GM12878 (cell line): ENCODE results near the gene RETNLB. TPM values are rescaled to one million over a fixed set of nuclear protein-coding genes. Genes with fewer than 3 reads are reported as not detected.

Source experiments
- ATAC-seq: fragments of 200-7000 bp; cut with Tn5 transposase; 3 replicates; pipeline ENCODE4 v1.9.1; 2020; ENCODE audit warnings: mild to moderate bottlenecking, moderate library complexity
- BruUV-seq: library from RNA; stranded (reverse); fragments of 400-500 nt; replicated peaks from 2 replicates; lab custom pipeline; 2021; lab: Mats Ljungman, UMichigan
- CTCF ChIA-PET: fragments of 300-600 bp; sonication (Branson Sonifier 250); formaldehyde crosslinking; extraction: SDS; loops from one replicate; lab custom pipeline; 2021; ENCODE audit warnings: inconsistent platforms; lab: Yijun Ruan, JAX
- POLR2A ChIA-PET: fragments of 350-600 bp; formaldehyde crosslinking; extraction: SDS; loops from one replicate; lab custom pipeline; 2021; ENCODE audit warnings: inconsistent platforms; lab: Charles Lee
- RAD21 ChIA-PET: fragments of 300-600 bp; sonication (Branson Sonifier 250); formaldehyde crosslinking; loops from one replicate; lab custom pipeline; 2023; ENCODE audit warnings: antibody characterized with exemption; ENCODE audit not compliant: unreplicated experiment; lab: Charles Lee
- SMC1A ChIA-PET: fragments of 300-600 bp; sonication (Branson Sonifier 250); formaldehyde crosslinking; loops from one replicate; lab custom pipeline; 2023; ENCODE audit not compliant: unreplicated experiment, uncharacterized antibody; lab: Charles Lee
- DNase-seq: peaks from one replicate; pipeline ENCODE4 v3.0.0-alpha.2; 2011; ENCODE audit warnings: low read depth, low spot score
- FAIRE-seq: peaks from 3 replicates; lab custom pipeline; 2011; peaks lifted over from hg19 to GRCh38; lab: Jason Lieb, UNC
- H2AFZ ChIP-seq: 2 replicates; pipeline ENCODE4 v1.6.0; 2011; ENCODE audit warnings: low read depth, low read length, control low read depth; ENCODE audit not compliant: control insufficient read depth
- H3K27ac ChIP-seq: 2 replicates; pipeline ENCODE4 v1.5.1; 2011; ENCODE audit warnings: control low read depth; ENCODE audit not compliant: control insufficient read depth, insufficient read depth
- H3K27me3 ChIP-seq, 2 experiments: replicated peaks in 1 of 2; 2 replicates each; pipeline versions ENCODE4 v1.6.0 to v1.6.1; 2011; ENCODE audit warnings: low read length in 1 of 2; ENCODE audit not compliant: control insufficient read depth in 2 of 2, insufficient read depth in 2 of 2
- H3K36me3 ChIP-seq, 2 experiments: 2 replicates each; pipeline ENCODE4 v1.5.1; 2011; ENCODE audit warnings: low read length in 1 of 2; ENCODE audit not compliant: control insufficient read depth in 2 of 2, insufficient read depth in 2 of 2
- H3K4me1 ChIP-seq: 2 replicates; pipeline ENCODE4 v1.6.1; 2011; ENCODE audit warnings: mild to moderate bottlenecking, low read length, moderate library complexity, mixed read lengths; ENCODE audit not compliant: control insufficient read depth, insufficient read depth
- H3K4me2 ChIP-seq: 2 replicates; pipeline ENCODE4 v1.6.0; 2011; ENCODE audit warnings: control low read depth; ENCODE audit not compliant: control insufficient read depth, insufficient read depth
- H3K4me3 ChIP-seq: fragments of 200-600 bp; sonication (generic); 2 replicates; pipeline ENCODE4 v1.5.1; 2016
- H3K79me2 ChIP-seq: 2 replicates; pipeline ENCODE4 v1.6.0; 2011; ENCODE audit warnings: low read length; ENCODE audit not compliant: control insufficient read depth, insufficient read depth
- H3K9ac ChIP-seq: 2 replicates; pipeline ENCODE4 v1.8.0; 2011; ENCODE audit warnings: low read length, control low read depth, mixed read lengths; ENCODE audit not compliant: control insufficient read depth, insufficient read depth
- H3K9me3 ChIP-seq: replicated peaks from 3 replicates; pipeline ENCODE4 v1.5.1; 2011; ENCODE audit warnings: mild to moderate bottlenecking, low read length; ENCODE audit not compliant: control insufficient read depth, insufficient read depth
- H4K20me1 ChIP-seq: 2 replicates; pipeline ENCODE4 v1.6.0; 2011; ENCODE audit not compliant: control insufficient read depth, insufficient read depth
- BCLAF1 ChIP-seq: fragments of 450-650 bp; IDR thresholded peaks from 2 replicates; pipeline ENCODE4 v1.6.1; 2017; ENCODE audit warnings: antibody characterized with exemption, mild to moderate bottlenecking, moderate library complexity
- E2F8 ChIP-seq: fragments of 450-650 bp; IDR thresholded peaks from 2 replicates; pipeline ENCODE4 v1.6.1; 2018; ENCODE audit warnings: mild to moderate bottlenecking, low read depth, moderate library complexity; ENCODE audit not compliant: partially characterized antibody
- HCFC1 ChIP-seq: fragments of 150-350 bp; IDR thresholded peaks from 2 replicates; pipeline ENCODE4 v1.6.1; 2014; ENCODE audit warnings: low read length
- NFXL1 ChIP-seq: fragments of 450-650 bp; IDR thresholded peaks from 2 replicates; pipeline ENCODE4 v1.6.1; 2017; ENCODE audit warnings: antibody characterized with exemption, mild to moderate bottlenecking, borderline replicate concordance
- NR2F1 ChIP-seq: fragments of 450-650 bp; conservative IDR thresholded peaks from 2 replicates; pipeline ENCODE4 v1.6.1; 2017; ENCODE audit warnings: mild to moderate bottlenecking
- PBX3 ChIP-seq: IDR thresholded peaks from 2 replicates; pipeline ENCODE4 v1.6.1; 2011; ENCODE audit warnings: mild to moderate bottlenecking, low read depth, low read length, moderate library complexity; ENCODE audit not compliant: insufficient replicate concordance
- RAD51 ChIP-seq: fragments of 450-650 bp; IDR thresholded peaks from 2 replicates; pipeline ENCODE4 v1.6.1; 2016; ENCODE audit warnings: moderate library complexity, mild to moderate bottlenecking, inconsistent platforms
- REST ChIP-seq: IDR thresholded peaks from 2 replicates; pipeline ENCODE4 v1.6.1; 2012; ENCODE audit warnings: mild to moderate bottlenecking, low read depth, low read length
- RUNX3 ChIP-seq: IDR thresholded peaks from 2 replicates; pipeline ENCODE4 v1.6.1; 2012; ENCODE audit warnings: low read length, inconsistent platforms
- WGBS: methylation state at CpG from one replicate; pipeline ENCODE4 v1.1.6; 2016; ENCODE audit warnings: low lambda C conversion rate; ENCODE audit not compliant: insufficient replicate concordance, insufficient coverage; ENCODE audit errors: missing lambda C conversion rate; 5-methylcytosine and 5-hydroxymethylcytosine counted together
- in situ Hi-C: fragments of 300-500 bp; cut with MboI; formaldehyde crosslinking; loops from 9 replicates; pipeline ENCODE4 v1.14.3; 2018; ENCODE audit warnings: mixed read lengths
- intact Hi-C: fragments of 100-400 bp; cut with micrococcal nuclease; formaldehyde crosslinking; loops from one replicate; pipeline ENCODE4 v1.14.2; 2022; ENCODE audit not compliant: unreplicated experiment
- polyA plus RNA-seq, 11 experiments: library from polyadenylated mRNA; depleted of rRNA in 4 of 11; unstranded in 6 of 11; stranded (reverse) in 5 of 11; fragments of >200 nt; fragmentation: Nextera tagmentation in 4 of 11; fragmentation: Illumina TruSeq in 1 of 11; extraction: Ambion mirVana in 4 of 11; extraction: Trizol in 1 of 11; gene quantifications; 1 replicate in 1 of 11; 2 replicates in 10 of 11; pipeline versions ENCODE4 v1.2.1 to v1.2.3, GENCODE V29; 2011 to 2016; ENCODE audit warnings: inconsistent platforms in 2 of 11, missing spikeins in 2 of 11, low read depth in 1 of 11
- total RNA-seq, 4 experiments: library from RNA; depleted of rRNA in 3 of 4; stranded (reverse); fragments of >200 nt in 3 of 4; fragmentation: Illumina TruSeq in 1 of 4; extraction: Trizol in 1 of 4; gene quantifications; 2 replicates each; pipeline versions ENCODE4 v1.2.1 to v1.2.3, GENCODE V29; 2013 to 2021

The RETNLB gene
- total and polyA plus RNA-seq, 10 of the 15 experiments (the other 5 are each of a cell fraction or from before 2014, with no cell fraction given): not detected

GRCh38 chr3:108767253-108767652 is 10.0 kb upstream of the RETNLB start:
- Histone ChIP-seq H3K4me1 (no peaks in the 10 kb centered on the region), H3K36me3 (no peaks in the 10 kb centered on the region), H2AFZ (no peak overlapping the region), H3K27ac (no peak overlapping the region), H4K20me1 (no peaks in the 10 kb centered on the region), H3K4me3 (no peak overlapping the region), H3K27me3 (no peaks in the 10 kb centered on the region; a peak in 1 of 4 replicates), H3K9ac (no peak overlapping the region), H3K9me3 (no peaks in the 10 kb centered on the region)
- FAIRE-seq (no peak), DNase-seq (no peak), ATAC-seq (no peak)
- no TSS peak for BruUV-seq
- SMC1A ChIA-PET: no interaction called here
- intact Hi-C loops: loop anchor here (10.0 kb wide), 1 partner anchor 52 kb away; no protein-coding TSS in a partner anchor
- in situ Hi-C loops: no loop called here
- RAD21 ChIA-PET: no interaction called here
- 43% methylated on average over 3 of the region's 3 CpGs for WGBS
- CTCF ChIA-PET: no interaction called here
- TF ChIP-seq REST (no peak), E2F8 (no peak), BCLAF1 (no peak), RAD51 (no peak), NR2F1 (no peak), NFXL1 (no peak), HCFC1 (no peak), RUNX3 (no peak), PBX3 (no peak)
- TF ChIP-seq, all 136 proteins: peak for 0
- no peak overlapping the region for H3K4me2 ChIP-seq
- H3K79me2 ChIP-seq: no peaks in the 10 kb centered on the region
- POLR2A ChIA-PET: no interaction called here
